Dendritic cell treated with granulocyte-macrophage colony-stimulating factor and Interleukin-4, amounts not matched to agents 40 ng/mL and 50 ng/mL, for 4 days (primary cell): ENCODE results near the gene RAVER1.

Experiments
- H3K27ac Mint-ChIP-seq: one replicate; pipeline ENCODE4 v1.8.0; 2022; ENCODE audit warnings: mild to moderate bottlenecking, mixed read lengths
- H3K27me3 Mint-ChIP-seq: one replicate; pipeline ENCODE4 v1.8.0; 2022; ENCODE audit warnings: mild to moderate bottlenecking, mixed read lengths
- H3K36me3 Mint-ChIP-seq: one replicate; pipeline ENCODE4 v1.8.0; 2022; ENCODE audit warnings: low read depth, mixed read lengths
- H3K4me1 Mint-ChIP-seq: one replicate; pipeline ENCODE4 v1.8.0; 2022; ENCODE audit warnings: low read depth, mixed read lengths
- H3K4me3 Mint-ChIP-seq: one replicate; pipeline ENCODE4 v1.8.0; 2022; ENCODE audit warnings: mild to moderate bottlenecking, moderate library complexity, mixed read lengths
- H3K9me3 Mint-ChIP-seq: one replicate; pipeline ENCODE4 v1.8.0; 2022; ENCODE audit warnings: mixed read lengths
- intact Hi-C: fragments of 100-400 bp; cut with micrococcal nuclease; formaldehyde crosslinking; loops from one replicate; pipeline ENCODE4 v1.15.0; 2022

Gene RAVER1

GRCh38 chr19:10293637-10294367 is 39.5 kb downstream of the RAVER1 start:
- intact Hi-C loops, result loop anchor here (5.0 kb wide), 1 partner anchor 38 kb away; the partner anchor contains the start of gene RAVER1
- Mint-ChIP-seq H3K27me3 (peaks cover 69% of the 10 kb centered on the region), H3K4me3 (peak overlapping the region; percentile 79), H3K27ac (peak overlapping the region; percentile 67), H3K36me3 (peaks cover 19% of the 10 kb centered on the region), H3K9me3 (no peaks in the 10 kb centered on the region), H3K4me1 (peaks cover 70% of the 10 kb centered on the region)

DNA sequence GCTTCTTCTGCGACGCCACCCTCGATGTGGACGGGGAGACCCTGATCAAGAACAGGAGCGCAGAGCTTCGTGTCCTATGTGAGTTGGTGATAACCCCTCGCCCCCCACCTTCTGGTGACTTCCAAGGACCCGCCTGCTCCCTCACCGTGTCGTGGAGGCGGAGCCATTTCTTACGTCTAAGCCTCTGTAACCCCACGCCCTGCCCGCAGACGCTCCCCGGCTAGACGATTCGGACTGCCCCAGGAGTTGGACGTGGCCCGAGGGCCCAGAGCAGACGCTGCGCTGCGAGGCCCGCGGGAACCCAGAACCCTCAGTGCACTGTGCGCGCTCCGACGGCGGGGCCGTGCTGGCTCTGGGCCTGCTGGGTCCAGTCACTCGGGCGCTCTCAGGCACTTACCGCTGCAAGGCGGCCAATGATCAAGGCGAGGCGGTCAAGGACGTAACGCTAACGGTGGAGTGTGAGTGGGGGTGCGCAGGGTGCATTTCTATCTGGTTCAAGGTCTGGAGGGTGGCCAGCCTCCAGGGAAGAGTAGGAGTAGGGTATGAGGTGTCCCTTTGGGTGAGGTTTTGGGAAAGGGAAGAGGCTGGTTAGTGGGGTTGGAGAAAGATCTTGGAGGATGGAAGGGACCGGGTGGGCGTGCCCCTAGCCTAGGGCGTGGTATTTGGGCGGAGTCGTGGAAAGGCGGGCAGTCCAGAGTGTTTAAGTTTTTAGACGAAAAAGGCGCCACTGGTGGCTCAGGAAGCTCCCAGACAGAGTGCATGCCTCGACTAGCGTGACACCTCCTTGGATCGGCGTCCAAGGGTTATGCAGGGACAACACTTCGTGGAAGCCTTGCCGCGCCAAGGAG is 40.3 kb downstream of the RAVER1 start:
- H3K27me3 Mint-ChIP-seq, result peaks cover 70% of the 10 kb centered on the region
- peaks cover 19% of the 10 kb centered on the region for H3K36me3 Mint-ChIP-seq
- peaks cover 78% of the 10 kb centered on the region for H3K4me1 Mint-ChIP-seq
- H3K4me3 Mint-ChIP-seq, result peak overlapping the region; percentile 73
- intact Hi-C loops, result loop anchor here (5.0 kb wide), 1 partner anchor 39 kb away; the partner anchor contains the start of gene RAVER1
- peak overlapping the region; percentile 67 for H3K27ac Mint-ChIP-seq
- no peaks in the 10 kb centered on the region for H3K9me3 Mint-ChIP-seq

GRCh38 chr19:10292206-10292788 is 41.0 kb downstream of the RAVER1 start:
- H3K36me3 Mint-ChIP-seq, result peaks cover 19% of the 10 kb centered on the region
- intact Hi-C loops, result loop anchor here (5.0 kb wide), 1 partner anchor 40 kb away; the partner anchor contains the start of gene RAVER1
- peaks cover 70% of the 10 kb centered on the region for H3K27me3 Mint-ChIP-seq
- no peaks in the 10 kb centered on the region for H3K9me3 Mint-ChIP-seq
- peak overlapping the region; percentile 67 for H3K27ac Mint-ChIP-seq
- peaks cover 85% of the 10 kb centered on the region for H3K4me1 Mint-ChIP-seq
- H3K4me3 Mint-ChIP-seq, result peak overlapping the region; percentile 73

GRCh38 chr19:10291554-10292205 is 41.6 kb downstream of the RAVER1 start:
- Mint-ChIP-seq H3K27ac (peak overlapping the region; percentile 67), H3K9me3 (no peaks in the 10 kb centered on the region), H3K27me3 (peaks cover 67% of the 10 kb centered on the region), H3K4me3 (peak overlapping the region; percentile 73), H3K4me1 (peaks cover 91% of the 10 kb centered on the region), H3K36me3 (peaks cover 19% of the 10 kb centered on the region)
- intact Hi-C loops, result loop anchor here (5.0 kb wide), 1 partner anchor 41 kb away; the partner anchor contains the start of gene RAVER1

- peaks cover 97% of the 10 kb centered on the region for H3K4me1 Mint-ChIP-seq
- H3K27ac Mint-ChIP-seq, result peak overlapping the region; percentile 67
- peaks cover 65% of the 10 kb centered on the region for H3K27me3 Mint-ChIP-seq
- H3K9me3 Mint-ChIP-seq, result no peaks in the 10 kb centered on the region
- peak overlapping the region; percentile 73 for H3K4me3 Mint-ChIP-seq
- intact Hi-C loops, result loop anchor here (5.0 kb wide), 1 partner anchor 41 kb away; the partner anchor contains the start of gene RAVER1
- H3K36me3 Mint-ChIP-seq, result peaks cover 24% of the 10 kb centered on the region
Measured at GRCh38 chr19:10290876-10291553, 42.3 kb downstream of the RAVER1 start.

GRCh38 chr19:10290357-10290875 is 42.9 kb downstream of the RAVER1 start:
- Mint-ChIP-seq H3K36me3 (peaks cover 30% of the 10 kb centered on the region), H3K4me3 (peak overlapping the region; percentile 73), H3K4me1 (peaks cover 97% of the 10 kb centered on the region), H3K27ac (peak overlapping the region; percentile 67), H3K9me3 (no peaks in the 10 kb centered on the region), H3K27me3 (peaks cover 59% of the 10 kb centered on the region)
- intact Hi-C loops, result loop anchor here (5.0 kb wide), 1 partner anchor 42 kb away; the partner anchor contains the start of gene RAVER1

DNA sequence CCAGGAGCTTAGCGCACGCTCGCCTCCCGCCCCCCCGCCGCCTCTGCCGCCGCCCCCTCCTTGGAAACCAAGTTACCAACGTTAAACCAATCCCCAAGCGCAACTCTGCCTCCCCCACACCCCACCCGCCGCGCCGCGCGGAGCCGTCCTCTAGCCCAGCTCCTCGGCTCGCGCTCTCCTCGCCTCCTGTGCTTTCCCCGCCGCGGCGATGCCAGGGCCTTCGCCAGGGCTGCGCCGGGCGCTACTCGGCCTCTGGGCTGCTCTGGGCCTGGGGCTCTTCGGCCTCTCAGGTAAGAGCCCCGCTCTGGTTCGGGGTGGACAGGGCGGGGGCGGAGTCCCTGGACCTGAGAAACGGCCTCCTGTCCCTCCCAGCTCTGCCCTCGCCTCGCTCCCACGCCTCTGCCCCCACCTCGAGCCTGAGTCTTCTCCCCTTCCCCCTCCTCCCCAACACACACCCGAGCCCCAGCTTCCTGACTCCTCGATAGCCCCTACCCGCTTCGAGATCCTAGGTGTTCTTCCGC is 43.4 kb downstream of the RAVER1 start, which contains the start of gene ICAM5:
TSS of gene ICAM5 (plus strand) at position 117 of the 521 bp plus-strand sequence. CDS start at position 209, 92 bp downstream.
- peak within 1 kb of the TSS; percentile 67 for H3K27ac Mint-ChIP-seq
- H3K27me3 Mint-ChIP-seq, result peaks cover 54% of the 10 kb centered on the region
- intact Hi-C loops, result loop anchor here (5.0 kb wide), 1 partner anchor 42 kb away; the partner anchor contains the start of gene RAVER1
- peaks cover 97% of the 10 kb centered on the region for H3K4me1 Mint-ChIP-seq
- H3K4me3 Mint-ChIP-seq, result peak within 1 kb of the TSS; percentile 73
- H3K36me3 Mint-ChIP-seq, result peaks cover 36% of the 10 kb centered on the region
- H3K9me3 Mint-ChIP-seq, result no peaks in the 10 kb centered on the region

- H3K9me3 Mint-ChIP-seq, result no peaks in the 10 kb centered on the region
- H3K36me3 Mint-ChIP-seq, result peaks cover 38% of the 10 kb centered on the region
Measured at GRCh38 chr19:10289167-10289835, 44.0 kb downstream of the RAVER1 start.

DNA sequence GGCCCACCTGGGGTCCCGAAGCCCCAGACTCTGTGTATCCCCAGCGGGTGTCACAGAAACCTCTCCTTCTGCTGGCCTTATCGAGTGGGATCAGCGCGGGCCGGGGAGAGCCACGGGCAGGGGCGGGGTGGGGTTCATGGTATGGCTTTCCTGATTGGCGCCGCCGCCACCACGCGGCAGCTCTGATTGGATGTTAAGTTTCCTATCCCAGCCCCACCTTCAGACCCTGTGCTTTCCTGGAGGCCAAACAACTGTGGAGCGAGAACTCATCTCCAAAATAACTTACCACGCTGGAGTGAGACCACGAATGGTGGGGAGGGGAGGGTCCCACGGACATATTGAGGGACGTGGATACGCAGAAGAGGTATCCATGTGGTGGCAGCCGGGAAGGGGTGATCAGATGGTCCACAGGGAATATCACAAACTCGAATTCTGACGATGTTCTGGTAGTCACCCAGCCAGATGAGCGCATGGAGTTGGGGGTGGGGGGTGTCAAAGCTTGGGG is 44.6 kb downstream of the RAVER1 start:
- H3K4me3 Mint-ChIP-seq, result peak overlapping the region; percentile 73
- peaks cover 97% of the 10 kb centered on the region for H3K4me1 Mint-ChIP-seq
- H3K9me3 Mint-ChIP-seq, result no peaks in the 10 kb centered on the region
- peak overlapping the region; percentile 67 for H3K27ac Mint-ChIP-seq
- H3K36me3 Mint-ChIP-seq, result peaks cover 38% of the 10 kb centered on the region
- intact Hi-C loops, result no loop called here
- H3K27me3 Mint-ChIP-seq, result peaks cover 42% of the 10 kb centered on the region

More at GRCh38 chr19:10289167-10289835, 44.0 kb downstream of the RAVER1 start:
- peaks cover 48% of the 10 kb centered on the region for H3K27me3 Mint-ChIP-seq
- intact Hi-C loops, result no loop called here
- H3K4me1 Mint-ChIP-seq, result peaks cover 97% of the 10 kb centered on the region
- peak overlapping the region; percentile 67 for H3K27ac Mint-ChIP-seq
- H3K4me3 Mint-ChIP-seq, result peak overlapping the region; percentile 73

- Mint-ChIP-seq H3K27me3 (peaks cover 32% of the 10 kb centered on the region), H3K36me3 (peaks cover 45% of the 10 kb centered on the region), H3K27ac (peak within 1 kb of the TSS; percentile 81), H3K4me3 (peak within 1 kb of the TSS; percentile 71), H3K9me3 (no peaks in the 10 kb centered on the region), H3K4me1 (peaks cover 89% of the 10 kb centered on the region)
- intact Hi-C loops, result no loop called here
Measured at GRCh38 chr19:10286803-10287737, 46.3 kb downstream of the RAVER1 start, which contains the start of gene ICAM4. TSS of gene ICAM4 (plus strand) at chr19:10286955. CDS start at chr19:10287013, 58 bp downstream.

DNA sequence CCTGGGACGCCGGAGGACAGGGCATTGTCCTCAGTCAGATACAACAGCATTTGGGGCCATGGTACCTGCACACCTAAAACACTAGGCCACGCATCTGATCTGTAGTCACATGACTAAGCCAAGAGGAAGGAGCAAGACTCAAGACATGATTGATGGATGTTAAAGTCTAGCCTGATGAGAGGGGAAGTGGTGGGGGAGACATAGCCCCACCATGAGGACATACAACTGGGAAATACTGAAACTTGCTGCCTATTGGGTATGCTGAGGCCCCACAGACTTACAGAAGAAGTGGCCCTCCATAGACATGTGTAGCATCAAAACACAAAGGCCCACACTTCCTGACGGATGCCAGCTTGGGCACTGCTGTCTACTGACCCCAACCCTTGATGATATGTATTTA is 47.9 kb downstream of the RAVER1 start:
- peak overlapping the region; percentile 81 for H3K27ac Mint-ChIP-seq

More for the DNA sequence above, 47.9 kb downstream of the RAVER1 start:
- H3K27me3 Mint-ChIP-seq, result peaks cover 17% of the 10 kb centered on the region
- intact Hi-C loops, result no loop called here
- H3K9me3 Mint-ChIP-seq, result no peaks in the 10 kb centered on the region
- H3K4me1 Mint-ChIP-seq, result peaks cover 73% of the 10 kb centered on the region
- peaks cover 62% of the 10 kb centered on the region for H3K36me3 Mint-ChIP-seq
- H3K4me3 Mint-ChIP-seq, result peak overlapping the region; percentile 41
